Measurements from ENCODE around the gene DNAJC17. TPM values are rescaled to one million over a fixed set of nuclear protein-coding genes. Genes with fewer than 3 reads are reported as not detected.

DNAJC17 gene
- total RNA-seq, 1 donor from 2014 or later: 55.6 TPM

- Mint-ChIP-seq H3K36me3 (ENCODE audit: low read depth, unreplicated experiment) (peaks cover 14% of the 10 kb centered on the region), H3K27ac (ENCODE audit: unreplicated experiment) (no peak overlapping the region), H3K27me3 (ENCODE audit: unreplicated experiment) (peaks cover 9% of the 10 kb centered on the region), H3K4me1 (ENCODE audit: unreplicated experiment) (no peaks in the 10 kb centered on the region), H3K9me3 (ENCODE audit: unreplicated experiment) (no peaks in the 10 kb centered on the region), H3K4me3 (ENCODE audit: unreplicated experiment) (no peak overlapping the region)
- DNase-seq (ENCODE audit: low spot score): no peak
- no peak for TF ChIP-seq CTCF (IDR thresholded peaks at IDR 0.05; ENCODE audit: unreplicated experiment)
These were observed 46.1 kb upstream of the DNAJC17 start for GRCh38 chr15:40853241-40853890.

- no peaks in the 10 kb centered on the region for H3K9me3 Mint-ChIP-seq (ENCODE audit: unreplicated experiment)
- TF ChIP-seq CTCF (IDR thresholded peaks at IDR 0.05; ENCODE audit: unreplicated experiment): no peak
- H3K27ac Mint-ChIP-seq (ENCODE audit: unreplicated experiment): no peak overlapping the region
- DNase-seq (ENCODE audit: low spot score): no peak
- H3K4me3 Mint-ChIP-seq (ENCODE audit: unreplicated experiment): no peak overlapping the region
- H3K27me3 Mint-ChIP-seq (ENCODE audit: unreplicated experiment): peaks cover 13% of the 10 kb centered on the region
- H3K36me3 Mint-ChIP-seq (ENCODE audit: low read depth, unreplicated experiment): peaks cover 19% of the 10 kb centered on the region
- H3K4me1 Mint-ChIP-seq (ENCODE audit: unreplicated experiment): peaks cover 8% of the 10 kb centered on the region
These were observed 45.3 kb upstream of the DNAJC17 start for GRCh38 chr15:40852529-40852928.

- peaks cover 15% of the 10 kb centered on the region for H3K36me3 Mint-ChIP-seq (ENCODE audit: low read depth, unreplicated experiment)
- no peak for TF ChIP-seq CTCF (IDR thresholded peaks at IDR 0.05; ENCODE audit: unreplicated experiment)
These were observed 43.4 kb upstream of the DNAJC17 start for GRCh38 chr15:40850576-40851112.

GRCh38 chr15:40847223-40847961 lies 40.1 kb upstream of the DNAJC17 start:
- peak; percentile 45 for DNase-seq (ENCODE audit: low spot score)
- Mint-ChIP-seq H3K36me3 (ENCODE audit: low read depth, unreplicated experiment) (peaks cover 9% of the 10 kb centered on the region), H3K9me3 (ENCODE audit: unreplicated experiment) (no peaks in the 10 kb centered on the region), H3K27ac (ENCODE audit: unreplicated experiment) (peak overlapping the region; percentile 39), H3K4me3 (ENCODE audit: unreplicated experiment) (no peak overlapping the region), H3K27me3 (ENCODE audit: unreplicated experiment) (peaks cover 27% of the 10 kb centered on the region), H3K4me1 (ENCODE audit: unreplicated experiment) (peaks cover 26% of the 10 kb centered on the region)
- no peak for TF ChIP-seq CTCF (IDR thresholded peaks at IDR 0.05; ENCODE audit: unreplicated experiment)

More at GRCh38 chr15:40850576-40851112, 43.4 kb upstream of the DNAJC17 start:
- H3K27ac Mint-ChIP-seq (ENCODE audit: unreplicated experiment): no peak overlapping the region
- H3K4me1 Mint-ChIP-seq (ENCODE audit: unreplicated experiment): peaks cover 20% of the 10 kb centered on the region
- no peak overlapping the region for H3K4me3 Mint-ChIP-seq (ENCODE audit: unreplicated experiment)
- peaks cover 16% of the 10 kb centered on the region for H3K27me3 Mint-ChIP-seq (ENCODE audit: unreplicated experiment)
- DNase-seq (ENCODE audit: low spot score): no peak
- no peaks in the 10 kb centered on the region for H3K9me3 Mint-ChIP-seq (ENCODE audit: unreplicated experiment)

- no peak for DNase-seq (ENCODE audit: low spot score)
- Mint-ChIP-seq H3K36me3 (ENCODE audit: low read depth, unreplicated experiment) (peaks cover 5% of the 10 kb centered on the region), H3K27me3 (ENCODE audit: unreplicated experiment) (peaks cover 25% of the 10 kb centered on the region), H3K9me3 (ENCODE audit: unreplicated experiment) (no peaks in the 10 kb centered on the region), H3K27ac (ENCODE audit: unreplicated experiment) (no peak overlapping the region), H3K4me3 (ENCODE audit: unreplicated experiment) (no peak overlapping the region), H3K4me1 (ENCODE audit: unreplicated experiment) (peaks cover 26% of the 10 kb centered on the region)
- no peak for TF ChIP-seq CTCF (IDR thresholded peaks at IDR 0.05; ENCODE audit: unreplicated experiment)
These were observed 39.6 kb upstream of the DNAJC17 start for GRCh38 chr15:40846841-40847222.
